ENCODE results near the gene TLE6.

DNA sequence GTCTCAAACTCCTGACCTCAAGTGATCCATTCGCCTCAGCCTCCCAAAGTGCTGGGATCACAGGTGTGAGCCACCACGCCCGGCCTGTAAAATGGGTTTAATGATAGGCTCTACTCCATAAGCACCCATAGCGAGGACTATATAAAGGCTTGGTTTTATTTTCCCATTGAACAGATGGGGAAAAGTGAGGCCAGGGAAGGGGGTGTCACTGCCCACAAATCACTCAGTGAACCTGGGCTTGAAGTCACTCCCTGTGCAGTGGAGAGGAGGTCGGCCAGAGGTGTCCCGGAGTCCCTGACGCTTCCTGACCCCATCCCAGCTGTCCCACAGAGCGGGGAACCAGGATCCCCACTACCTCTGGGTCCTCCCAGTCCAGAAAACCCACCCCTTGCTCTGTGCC, 36.8 kb downstream of the TLE6 start:
- TF ChIP-seq, protein P1, sequence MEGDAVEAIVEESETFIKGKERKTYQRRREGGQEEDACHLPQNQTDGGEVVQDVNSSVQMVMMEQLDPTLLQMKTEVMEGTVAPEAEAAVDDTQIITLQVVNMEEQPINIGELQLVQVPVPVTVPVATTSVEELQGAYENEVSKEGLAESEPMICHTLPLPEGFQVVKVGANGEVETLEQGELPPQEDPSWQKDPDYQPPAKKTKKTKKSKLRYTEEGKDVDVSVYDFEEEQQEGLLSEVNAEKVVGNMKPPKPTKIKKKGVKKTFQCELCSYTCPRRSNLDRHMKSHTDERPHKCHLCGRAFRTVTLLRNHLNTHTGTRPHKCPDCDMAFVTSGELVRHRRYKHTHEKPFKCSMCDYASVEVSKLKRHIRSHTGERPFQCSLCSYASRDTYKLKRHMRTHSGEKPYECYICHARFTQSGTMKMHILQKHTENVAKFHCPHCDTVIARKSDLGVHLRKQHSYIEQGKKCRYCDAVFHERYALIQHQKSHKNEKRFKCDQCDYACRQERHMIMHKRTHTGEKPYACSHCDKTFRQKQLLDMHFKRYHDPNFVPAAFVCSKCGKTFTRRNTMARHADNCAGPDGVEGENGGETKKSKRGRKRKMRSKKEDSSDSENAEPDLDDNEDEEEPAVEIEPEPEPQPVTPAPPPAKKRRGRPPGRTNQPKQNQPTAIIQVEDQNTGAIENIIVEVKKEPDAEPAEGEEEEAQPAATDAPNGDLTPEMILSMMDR (IDR thresholded peaks at IDR 0.05), result no peak
- no peak for TF ChIP-seq POLR2A (IDR thresholded peaks at IDR 0.05)
- TF ChIP-seq POLR2AphosphoS5 (IDR thresholded peaks at IDR 0.05; ENCODE audit: insufficient read depth in 1 of 2, low read depth in 1 of 2), result no peak

Measured in vagina (tissue), 2 donors.